Liver (tissue), 9 donors: ENCODE measurements around the gene IL1RAPL1. TPM values are rescaled to one million over a fixed set of nuclear protein-coding genes. Genes with fewer than 3 reads are reported as not detected.

ENCODE experiments used
- DNase-seq: peaks from one replicate; pipeline ENCODE4 v3.0.0-alpha.2; 2017; ENCODE audit warnings: low spot score
- H3K27ac ChIP-seq, 2 donors: one replicate each; pipeline ENCODE4 v1.7.0; 2013; ENCODE audit warnings: inconsistent platforms in 2 of 2, low read length in 2 of 2, control low read depth in 1 of 2, low read depth in 1 of 2, mild to moderate bottlenecking in 1 of 2
- H3K27me3 ChIP-seq, 4 donors: one replicate each; pipeline versions ENCODE4 v1.6.1 to v1.7.0; 2013; ENCODE audit warnings: low read length in 3 of 4, inconsistent platforms in 1 of 4, mild to moderate bottlenecking in 1 of 4, moderate library complexity in 1 of 4; ENCODE audit not compliant: control insufficient read depth in 4 of 4, insufficient read depth in 4 of 4
- H3K36me3 ChIP-seq, 4 donors: one replicate each; pipeline versions ENCODE4 v1.6.1 to v1.7.0; 2013; ENCODE audit warnings: low read length in 3 of 4, mild to moderate bottlenecking in 3 of 4, low read depth in 1 of 4, moderate library complexity in 1 of 4; ENCODE audit not compliant: control insufficient read depth in 4 of 4, insufficient read depth in 3 of 4
- H3K4me1 ChIP-seq, 4 donors: one replicate each; pipeline versions ENCODE4 v1.6.1 to v1.7.0; 2013; ENCODE audit warnings: low read length in 3 of 4, mild to moderate bottlenecking in 3 of 4, moderate library complexity in 1 of 4; ENCODE audit not compliant: control insufficient read depth in 4 of 4, insufficient read depth in 4 of 4
- H3K4me3 ChIP-seq, 3 donors: one replicate each; pipeline versions ENCODE4 v1.6.1 to v1.7.0; 2013; ENCODE audit warnings: low read length in 3 of 3, control low read depth in 1 of 3, low read depth in 1 of 3, mild to moderate bottlenecking in 1 of 3
- H3K9ac ChIP-seq, 2 donors: one replicate each; pipeline ENCODE4 v1.7.0; 2013; ENCODE audit warnings: low read length in 2 of 2, mild to moderate bottlenecking in 2 of 2, moderate library complexity in 2 of 2, control low read depth in 1 of 2, low read depth in 1 of 2
- H3K9me3 ChIP-seq, 4 donors: one replicate each; pipeline versions ENCODE4 v1.6.1 to v1.7.0; 2013; ENCODE audit warnings: low read length in 3 of 4; ENCODE audit not compliant: control insufficient read depth in 4 of 4
- CTCF ChIP-seq: fragments of 150-350 bp; IDR thresholded peaks from 2 replicates; pipeline ENCODE4 v1.5.1; 2017; ENCODE audit warnings: improper control_type of control experiment, low read depth, low read length; ENCODE audit not compliant: missing input control
- EGR1 ChIP-seq, 2 donors: IDR thresholded peaks; 2 replicates each; pipeline ENCODE4 v1.6.1; 2016 to 2018; ENCODE audit warnings: antibody characterized with exemption in 2 of 2, low read depth in 2 of 2
- FOXA1 ChIP-seq: IDR thresholded peaks from 2 replicates; pipeline ENCODE4 v1.6.1; 2016; ENCODE audit warnings: antibody characterized with exemption
- FOXA2 ChIP-seq: IDR thresholded peaks from 2 replicates; pipeline ENCODE4 v1.6.1; 2016; ENCODE audit warnings: antibody characterized with exemption
- GABPA ChIP-seq, 2 donors: IDR thresholded peaks in 1 of 2; conservative IDR thresholded peaks in 1 of 2; 2 replicates each; pipeline ENCODE4 v1.6.1; 2016; ENCODE audit warnings: antibody characterized with exemption in 2 of 2, mild to moderate bottlenecking in 1 of 2, moderate library complexity in 1 of 2
- HNF4A ChIP-seq, 2 donors: conservative IDR thresholded peaks; 2 replicates each; pipeline ENCODE4 v1.6.1; 2016; ENCODE audit warnings: antibody characterized with exemption in 2 of 2, mild to moderate bottlenecking in 2 of 2
- HNF4G ChIP-seq: IDR thresholded peaks from 2 replicates; pipeline ENCODE4 v1.6.1; 2016; ENCODE audit warnings: antibody characterized with exemption
- JUND ChIP-seq, 2 donors: IDR thresholded peaks; 2 replicates each; pipeline ENCODE4 v1.6.1; 2016; ENCODE audit warnings: antibody characterized with exemption in 2 of 2
- MAX ChIP-seq: IDR thresholded peaks from 2 replicates; pipeline ENCODE4 v1.6.1; 2016; ENCODE audit warnings: antibody characterized with exemption
- NR2F2 ChIP-seq: IDR thresholded peaks from 2 replicates; pipeline ENCODE4 v1.6.1; 2016; ENCODE audit warnings: antibody characterized with exemption
- RAD21 ChIP-seq, 2 donors: IDR thresholded peaks; 2 replicates each; pipeline ENCODE4 v1.6.1; 2016; ENCODE audit warnings: antibody characterized with exemption in 2 of 2, mild to moderate bottlenecking in 2 of 2
- REST ChIP-seq: IDR thresholded peaks from 2 replicates; pipeline ENCODE4 v1.6.1; 2016; ENCODE audit warnings: antibody characterized with exemption, mild to moderate bottlenecking
- RXRA ChIP-seq, 2 donors: IDR thresholded peaks; 2 replicates each; pipeline ENCODE4 v1.6.1; 2017 to 2018; ENCODE audit warnings: antibody characterized with exemption in 2 of 2, mild to moderate bottlenecking in 1 of 2
- SP1 ChIP-seq: IDR thresholded peaks from 2 replicates; pipeline ENCODE4 v1.6.1; 2018; ENCODE audit warnings: antibody characterized with exemption, mild to moderate bottlenecking
- TAF1 ChIP-seq: conservative IDR thresholded peaks from 2 replicates; pipeline ENCODE4 v1.6.1; 2016; ENCODE audit warnings: antibody characterized with exemption, mild to moderate bottlenecking
- YY1 ChIP-seq: IDR thresholded peaks from 2 replicates; pipeline ENCODE4 v1.6.1; 2016; ENCODE audit warnings: antibody characterized with exemption, mild to moderate bottlenecking
- ZBTB33 ChIP-seq: IDR thresholded peaks from 2 replicates; pipeline ENCODE4 v1.6.1; 2016; ENCODE audit warnings: antibody characterized with exemption
- WGBS: extraction: QIAGEN DNeasy Blood & Tissue Kit; methylation state at CpG from one replicate; pipeline ENCODE4 v1.1.7; 2013; 5-methylcytosine and 5-hydroxymethylcytosine counted together
- polyA plus RNA-seq, 2 donors: library from polyadenylated mRNA; stranded (reverse) in 1 of 2; unstranded in 1 of 2; fragments of 200-250 nt in 1 of 2; fragments of >200 nt in 1 of 2; fragmentation: Nextera tagmentation in 1 of 2; extraction: Ambion mirVana in 1 of 2; gene quantifications; one replicate each; pipeline versions ENCODE4 v1.2.1 to v1.2.3, GENCODE V29; 2013 to 2015
- total RNA-seq, 2 donors: library from RNA; depleted of rRNA; stranded (reverse); fragments of >200 nt; gene quantifications; one replicate each; pipeline ENCODE4 v1.2.3, GENCODE V29; 2014
- donor health status: healthy.
- donor health status: healthy.
- donor health status: healthy.
- donor health status: healthy.
- donor health status: healthy.

Gene IL1RAPL1
- total and polyA plus RNA-seq, 4 donors, result 0.08 to 0.33 TPM; not detected in 2

- no peak for DNase-seq
- no peak overlapping the region for H3K4me3 ChIP-seq
Measured at GRCh38 chrX:28889591-28890090, 302.4 kb downstream of the IL1RAPL1 start.

GRCh38 chrX:28901637-28902036 lies 314.4 kb downstream of the IL1RAPL1 start:
- 82% methylated on average over 3 of the region's 3 CpGs for WGBS
- H3K27ac ChIP-seq, result no peak overlapping the region
- H3K9me3 ChIP-seq, result no peaks in the 10 kb centered on the region
- no peak for DNase-seq
- H3K9ac ChIP-seq, result no peak overlapping the region
- no peaks in the 10 kb centered on the region for H3K4me1 ChIP-seq
- H3K27me3 ChIP-seq, result no peaks in the 10 kb centered on the region
- H3K36me3 ChIP-seq, result no peaks in the 10 kb centered on the region
- no peak overlapping the region for H3K4me3 ChIP-seq
- TF ChIP-seq ZBTB33 (no peak), FOXA2 (no peak), FOXA1 (no peak), RAD21 (IDR thresholded peaks at IDR 0.05) (no peak), SP1 (no peak), REST (no peak), JUND (IDR thresholded peaks at IDR 0.05) (no peak), NR2F2 (no peak), TAF1 (no peak)

More at GRCh38 chrX:28889591-28890090, 302.4 kb downstream of the IL1RAPL1 start:
- no peak overlapping the region for H3K9ac ChIP-seq
- H3K27me3 ChIP-seq, result no peaks in the 10 kb centered on the region
- no peak overlapping the region for H3K27ac ChIP-seq
- no peaks in the 10 kb centered on the region for H3K4me1 ChIP-seq
- H3K36me3 ChIP-seq, result no peaks in the 10 kb centered on the region
- WGBS, result 77% methylated on average over 8 of the region's 8 CpGs
- TF ChIP-seq YY1, result no peak
- no peak for TF ChIP-seq NR2F2
- TF ChIP-seq SP1, result no peak
- TF ChIP-seq MAX, result no peak
- TF ChIP-seq TAF1, result no peak
- no peak for TF ChIP-seq CTCF
- no peak for TF ChIP-seq REST
- no peak for TF ChIP-seq HNF4A (conservative IDR thresholded peaks at IDR 0.05)
- no peak for TF ChIP-seq EGR1 (IDR thresholded peaks at IDR 0.05; ENCODE audit: low read depth in 2 of 2)
- TF ChIP-seq RXRA (IDR thresholded peaks at IDR 0.05), result no peak
- no peak for TF ChIP-seq GABPA (IDR thresholded peaks at IDR 0.05 in 1 of 2, conservative IDR thresholded peaks at IDR 0.05 in 1 of 2)
- TF ChIP-seq HNF4G, result no peak
- TF ChIP-seq FOXA2, result no peak
- H3K9me3 ChIP-seq, result no peaks in the 10 kb centered on the region
